GM23248 (cell line): ENCODE measurements around the gene GLT8D2.

Experiments used
- EZH2 ChIP-seq: fragments of 200-600 bp; sonication (generic); IDR thresholded peaks from 2 replicates; pipeline ENCODE4 v1.6.1; 2018; ENCODE audit warnings: antibody characterized with exemption, mild to moderate bottlenecking; ENCODE audit not compliant: insufficient read depth, poor library complexity, severe bottlenecking
- EZH2phosphoT487 ChIP-seq: fragments of 200-600 bp; sonication (generic); IDR thresholded peaks from 2 replicates; pipeline ENCODE4 v1.6.1; 2018; ENCODE audit warnings: antibody characterized with exemption, moderate library complexity, mild to moderate bottlenecking, low read depth; ENCODE audit not compliant: insufficient read depth

DNA sequence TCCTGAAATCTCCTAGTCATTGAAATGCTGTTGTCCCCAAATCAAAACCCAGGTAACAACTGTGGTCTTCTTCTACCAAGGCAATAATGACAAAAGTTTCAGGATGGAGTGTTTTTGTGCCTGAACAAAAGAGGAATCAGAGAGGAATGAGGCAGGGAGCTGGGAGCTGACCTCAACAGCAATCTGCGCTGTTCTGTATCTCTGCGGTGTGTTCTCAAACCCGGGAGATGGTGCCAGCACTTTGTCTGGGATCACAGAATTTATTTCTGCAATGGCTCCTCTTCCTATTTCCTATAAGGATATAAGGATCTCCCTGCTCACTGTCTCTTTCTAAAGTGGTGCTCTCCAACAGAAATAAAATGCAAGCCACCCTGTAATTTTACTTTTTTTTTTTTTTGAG is 449 bp upstream of the GLT8D2 start:
- TF ChIP-seq EZH2 (no peak), EZH2phosphoT487 (no peak)
